Measurements from ENCODE around the gene ADAM12. TPM values are rescaled to one million over a fixed set of nuclear protein-coding genes. Genes with fewer than 3 reads are reported as not detected.
A peak's percentile ranks its signal among the peaks of the same experiment; 100 is the strongest.

ADAM12 gene
- total and polyA plus RNA-seq, 9 of the 15 experiments (the other 6 are each of a cell fraction or from before 2014, with no cell fraction given), result not detected

DNA sequence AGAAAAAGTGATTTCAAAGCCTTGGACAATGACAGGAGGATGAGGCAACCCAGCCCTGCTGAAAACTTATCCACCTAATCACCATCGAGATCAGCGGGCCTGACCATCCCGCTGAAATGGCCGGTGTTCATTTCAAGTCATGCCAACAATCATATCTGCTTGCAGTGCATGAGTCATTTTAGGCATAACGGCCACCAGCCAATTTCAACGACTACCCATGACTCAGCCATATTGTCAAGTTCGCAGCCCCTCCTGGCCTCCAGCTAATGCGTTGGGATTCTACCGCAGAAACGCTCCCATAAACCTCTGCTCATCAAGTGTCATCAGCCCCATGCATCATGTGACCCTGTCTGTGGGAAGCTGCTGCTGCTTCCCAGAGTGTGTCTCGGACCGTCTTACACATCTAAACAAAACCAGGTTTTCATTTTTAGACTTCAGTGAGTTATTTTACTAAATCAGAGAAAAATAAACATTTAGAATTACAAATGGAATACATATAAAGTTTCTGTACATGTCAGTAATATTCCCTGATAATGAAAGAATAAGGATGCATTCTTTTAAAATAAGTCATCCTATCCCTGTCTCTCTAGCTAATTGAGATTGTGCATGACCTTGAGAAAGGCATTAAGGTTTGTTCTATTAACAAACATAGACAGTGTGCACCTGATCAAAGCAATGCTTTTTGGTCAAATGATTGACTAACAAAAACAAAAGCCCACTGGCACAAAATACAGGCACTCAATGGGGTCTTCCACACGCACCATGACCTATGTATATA lies 188.9 kb downstream of the ADAM12 start (continued):
- TF ChIP-seq HINFP (tag; conservative IDR thresholded peaks at IDR 0.05; ENCODE audit: low read depth), result no peak
- TF ChIP-seq, protein P1, sequence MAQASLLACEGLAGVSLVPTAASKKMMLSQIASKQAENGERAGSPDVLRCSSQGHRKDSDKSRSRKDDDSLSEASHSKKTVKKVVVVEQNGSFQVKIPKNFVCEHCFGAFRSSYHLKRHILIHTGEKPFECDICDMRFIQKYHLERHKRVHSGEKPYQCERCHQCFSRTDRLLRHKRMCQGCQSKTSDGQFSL (CRISPR knock-in tag; IDR thresholded peaks at IDR 0.05), result no peak
- TF ChIP-seq, protein P1 (tag; IDR thresholded peaks at IDR 0.05), result no peak
- TF ChIP-seq, protein P2, sequence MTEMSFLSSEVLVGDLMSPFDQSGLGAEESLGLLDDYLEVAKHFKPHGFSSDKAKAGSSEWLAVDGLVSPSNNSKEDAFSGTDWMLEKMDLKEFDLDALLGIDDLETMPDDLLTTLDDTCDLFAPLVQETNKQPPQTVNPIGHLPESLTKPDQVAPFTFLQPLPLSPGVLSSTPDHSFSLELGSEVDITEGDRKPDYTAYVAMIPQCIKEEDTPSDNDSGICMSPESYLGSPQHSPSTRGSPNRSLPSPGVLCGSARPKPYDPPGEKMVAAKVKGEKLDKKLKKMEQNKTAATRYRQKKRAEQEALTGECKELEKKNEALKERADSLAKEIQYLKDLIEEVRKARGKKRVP (CRISPR knock-in tag; IDR thresholded peaks at IDR 0.05), result peak; percentile 30; the same call in 1 of the 2 replicates
- TF ChIP-seq ELF2 (CRISPR knock-in tag; IDR thresholded peaks at IDR 0.05), result no peak
- TF ChIP-seq ZNF316 (IDR thresholded peaks at IDR 0.05), result peak; percentile 92
- TF ChIP-seq ZNF134 (CRISPR knock-in tag; conservative IDR thresholded peaks at IDR 0.05), result no peak
- peak; percentile 82 for TF ChIP-seq DPF2 (IDR thresholded peaks at IDR 0.05)
- TF ChIP-seq SMARCB1 (IDR thresholded peaks at IDR 0.05; ENCODE audit: insufficient read length, low read depth), result no peak
- peak; percentile 38 for TF ChIP-seq PRDM10 (IDR thresholded peaks at IDR 0.05; ENCODE audit: partially characterized antibody)
- TF ChIP-seq SNAPC5 (CRISPR knock-in tag; IDR thresholded peaks at IDR 0.05), result no peak
- TF ChIP-seq, protein P3, sequence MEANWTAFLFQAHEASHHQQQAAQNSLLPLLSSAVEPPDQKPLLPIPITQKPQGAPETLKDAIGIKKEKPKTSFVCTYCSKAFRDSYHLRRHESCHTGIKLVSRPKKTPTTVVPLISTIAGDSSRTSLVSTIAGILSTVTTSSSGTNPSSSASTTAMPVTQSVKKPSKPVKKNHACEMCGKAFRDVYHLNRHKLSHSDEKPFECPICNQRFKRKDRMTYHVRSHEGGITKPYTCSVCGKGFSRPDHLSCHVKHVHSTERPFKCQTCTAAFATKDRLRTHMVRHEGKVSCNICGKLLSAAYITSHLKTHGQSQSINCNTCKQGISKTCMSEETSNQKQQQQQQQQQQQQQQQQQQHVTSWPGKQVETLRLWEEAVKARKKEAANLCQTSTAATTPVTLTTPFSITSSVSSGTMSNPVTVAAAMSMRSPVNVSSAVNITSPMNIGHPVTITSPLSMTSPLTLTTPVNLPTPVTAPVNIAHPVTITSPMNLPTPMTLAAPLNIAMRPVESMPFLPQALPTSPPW (CRISPR knock-in tag; IDR thresholded peaks at IDR 0.05), result peak; percentile 65
- peak in 1 of 3 experiments; percentile 46 for TF ChIP-seq YY1 (IDR thresholded peaks at IDR 0.05; ENCODE audit: borderline replicate concordance in 1 of 3, control insufficient read depth in 1 of 3, extremely low read depth in 1 of 3, insufficient read depth in 3 of 3, insufficient read length in 1 of 3, insufficient replicate concordance in 2 of 3, low read depth in 1 of 3, low read length in 2 of 3)
- TF ChIP-seq MYC (IDR thresholded peaks at IDR 0.05; ENCODE audit: low read depth, low read length), result peak; percentile 29; the same call in 1 of the 2 replicates
- TF ChIP-seq MYC (CRISPR knock-in tag; IDR thresholded peaks at IDR 0.05; ENCODE audit: borderline replicate concordance, low read depth), result no peak
- no peak for TF ChIP-seq FOXJ2 (tag; IDR thresholded peaks at IDR 0.05)
- TF ChIP-seq FOS (IDR thresholded peaks at IDR 0.05; ENCODE audit: extremely low read depth, insufficient read length), result peak; percentile 42

All from K562 (cell line).